IMR-90 (cell line): ENCODE results near the gene CCDC71. TPM values are rescaled to one million over a fixed set of nuclear protein-coding genes. Genes with fewer than 3 reads are reported as not detected.

Source experiments
- ATAC-seq: fragments of 200-7000 bp; cut with Tn5 transposase; 2 replicates; pipeline ENCODE4 v1.9.1; 2020; ENCODE audit warnings: low read depth, mild to moderate bottlenecking, moderate library complexity
- Bru-seq: library from RNA; stranded (reverse); fragments of 400-500 nt; gene quantifications from one replicate; lab custom pipeline; 2021; lab: Mats Ljungman, UMichigan
- BruChase-seq, 2 experiments: library from RNA; stranded (reverse); fragments of 400-500 nt; gene quantifications; one replicate each; lab custom pipeline; 2021; lab: Mats Ljungman, UMichigan
- BruUV-seq: library from RNA; stranded (reverse); fragments of 400-500 nt; replicated peaks from 2 replicates; lab custom pipeline; 2021; lab: Mats Ljungman, UMichigan
- CTCF ChIA-PET: fragments of 300-600 bp; formaldehyde crosslinking; extraction: SDS; loops from one replicate; lab custom pipeline; 2021; ENCODE audit warnings: antibody characterized with exemption; lab: Yijun Ruan, JAX
- POLR2A ChIA-PET: fragments of 300-600 bp; sonication (Branson Sonifier 250); formaldehyde crosslinking; loops from one replicate; lab custom pipeline; 2022; ENCODE audit warnings: antibody characterized with exemption; ENCODE audit not compliant: unreplicated experiment; lab: Charles Lee
- DNase-seq: peaks from one replicate; pipeline ENCODE4 v3.0.0; 2013
- H2AFZ ChIP-seq: replicated peaks from 2 replicates; pipeline ENCODE3; 2013; ENCODE audit warnings: low read length, mild to moderate bottlenecking; ENCODE audit not compliant: poor library complexity
- H2AK5ac ChIP-seq: 2 replicates; pipeline ENCODE4 v1.6.1; 2013; ENCODE audit warnings: low read depth, low read length, inconsistent platforms
- H2AK9ac ChIP-seq: replicated peaks from 2 replicates; pipeline ENCODE3; 2013; ENCODE audit warnings: mild to moderate bottlenecking, low read depth, low read length, moderate library complexity; ENCODE audit not compliant: poor library complexity
- H2BK120ac ChIP-seq: 2 replicates; pipeline ENCODE4 v1.6.1; 2013; ENCODE audit warnings: low read depth, low read length, inconsistent platforms
- H2BK15ac ChIP-seq: 3 replicates; pipeline ENCODE4 v1.6.1; 2013; ENCODE audit warnings: low read depth, low read length, inconsistent platforms
- H2BK20ac ChIP-seq: 2 replicates; pipeline ENCODE4 v1.6.1; 2013; ENCODE audit warnings: low read depth, mild to moderate bottlenecking, inconsistent platforms, low read length, moderate library complexity
- H2BK5ac ChIP-seq: 2 replicates; pipeline ENCODE4 v1.6.1; 2013; ENCODE audit warnings: mild to moderate bottlenecking, low read depth, low read length, inconsistent platforms; ENCODE audit not compliant: poor library complexity, severe bottlenecking
- H3K14ac ChIP-seq: replicated peaks from 2 replicates; pipeline ENCODE4 v1.6.1; 2013; ENCODE audit warnings: low read depth, low read length, inconsistent platforms
- H3K18ac ChIP-seq: 2 replicates; pipeline ENCODE4 v1.6.1; 2013; ENCODE audit warnings: low read depth, low read length, control low read depth
- H3K23ac ChIP-seq: 2 replicates; pipeline ENCODE4 v1.6.1; 2013; ENCODE audit warnings: low read depth, low read length, inconsistent platforms
- H3K27ac ChIP-seq: 2 replicates; pipeline ENCODE4 v1.5.1; 2013; ENCODE audit warnings: mild to moderate bottlenecking, control low read depth, low read length; ENCODE audit not compliant: insufficient read depth
- H3K27me3 ChIP-seq: 2 replicates; pipeline ENCODE4 v1.6.1; 2013; ENCODE audit warnings: low read length; ENCODE audit not compliant: control insufficient read depth, insufficient read depth
- H3K36me3 ChIP-seq: 2 replicates; pipeline ENCODE4 v1.6.1; 2013; ENCODE audit warnings: low read length, mixed read lengths; ENCODE audit not compliant: control insufficient read depth, insufficient read depth
- H3K4ac ChIP-seq: 2 replicates; pipeline ENCODE4 v1.6.1; 2013; ENCODE audit warnings: low read depth, low read length, inconsistent platforms
- H3K4me1 ChIP-seq: 2 replicates; pipeline ENCODE4 v1.6.1; 2013; ENCODE audit warnings: low read length, mixed read lengths; ENCODE audit not compliant: control insufficient read depth, insufficient read depth
- H3K4me2 ChIP-seq: 2 replicates; pipeline ENCODE4 v1.6.1; 2013; ENCODE audit warnings: low read depth, mild to moderate bottlenecking, control low read depth, low read length, moderate library complexity
- H3K4me3 ChIP-seq: 2 replicates; pipeline ENCODE4 v1.5.1; 2013; ENCODE audit warnings: low read depth, mild to moderate bottlenecking, control low read depth, low read length, moderate library complexity; ENCODE audit not compliant: insufficient read depth
- H3K56ac ChIP-seq: 2 replicates; pipeline ENCODE4 v1.6.1; 2013; ENCODE audit warnings: low read length, inconsistent platforms; ENCODE audit not compliant: insufficient read depth; ENCODE audit errors: extremely low read depth
- H3K79me1 ChIP-seq, 2 experiments: 2 replicates each; pipeline ENCODE4 v1.6.1; 2013; ENCODE audit warnings: low read length in 2 of 2, inconsistent platforms in 1 of 2, low read depth in 1 of 2
- H3K9ac ChIP-seq: 2 replicates; pipeline ENCODE4 v1.6.1; 2013; ENCODE audit warnings: low read depth, low read length, control low read depth
- H3K9me1 ChIP-seq: 2 replicates; pipeline ENCODE4 v1.6.1; 2013; ENCODE audit warnings: low read length, inconsistent platforms; ENCODE audit not compliant: insufficient read depth
- H3K9me3 ChIP-seq: 2 replicates; pipeline ENCODE4 v1.6.1; 2013; ENCODE audit warnings: low read length; ENCODE audit not compliant: control insufficient read depth, insufficient read depth
- H4K20me1 ChIP-seq: 2 replicates; pipeline ENCODE4 v1.6.1; 2013; ENCODE audit warnings: low read length, inconsistent platforms; ENCODE audit not compliant: insufficient read depth
- H4K5ac ChIP-seq: 2 replicates; pipeline ENCODE4 v1.6.1; 2013; ENCODE audit warnings: mild to moderate bottlenecking, low read depth, low read length, control low read depth
- H4K8ac ChIP-seq, 2 experiments: 2 replicates each; pipeline ENCODE4 v1.6.1; 2013; ENCODE audit warnings: low read depth in 2 of 2, low read length in 2 of 2, control low read depth in 1 of 2, inconsistent platforms in 1 of 2
- H4K91ac ChIP-seq: 2 replicates; pipeline ENCODE4 v1.6.1; 2013; ENCODE audit warnings: low read depth, low read length, inconsistent platforms; ENCODE audit not compliant: insufficient read depth
- BHLHE40 ChIP-seq: fragments of 150-350 bp; IDR thresholded peaks from 2 replicates; pipeline ENCODE4 v1.6.1; 2016; ENCODE audit warnings: mild to moderate bottlenecking, low read depth, low read length
- CEBPB ChIP-seq: IDR thresholded peaks from 2 replicates; pipeline ENCODE4 v1.6.1; 2012; ENCODE audit warnings: low read depth, low read length, improper control_type of control experiment
- CHD1 ChIP-seq: IDR thresholded peaks from 2 replicates; pipeline ENCODE4 v1.6.1; 2012; ENCODE audit warnings: low read depth, low read length, improper control_type of control experiment
- ELK1 ChIP-seq: fragments of 150-350 bp; IDR thresholded peaks from 2 replicates; pipeline ENCODE4 v1.6.1; 2016; ENCODE audit warnings: low read depth, mild to moderate bottlenecking, low read length, moderate library complexity, borderline replicate concordance
- FOS ChIP-seq: fragments of 150-350 bp; IDR thresholded peaks from 2 replicates; pipeline ENCODE4 v1.6.1; 2016; ENCODE audit warnings: low read depth, low read length
- MAFK ChIP-seq: IDR thresholded peaks from 2 replicates; pipeline ENCODE4 v1.6.1; 2012; ENCODE audit warnings: low read depth, low read length, improper control_type of control experiment
- MAZ ChIP-seq: IDR thresholded peaks from 2 replicates; pipeline ENCODE4 v1.6.1; 2012; ENCODE audit warnings: low read depth, mild to moderate bottlenecking, low read length, improper control_type of control experiment, moderate library complexity, borderline replicate concordance
- NFE2L2 ChIP-seq: fragments of 150-350 bp; IDR thresholded peaks from 2 replicates; pipeline ENCODE4 v1.6.1; 2016; ENCODE audit warnings: low read depth, mild to moderate bottlenecking, low read length
- POLR2A ChIP-seq: IDR thresholded peaks from 2 replicates; pipeline ENCODE4 v1.6.1; 2012; ENCODE audit warnings: mild to moderate bottlenecking, low read depth, low read length
- RAD21 ChIP-seq: IDR thresholded peaks from 2 replicates; pipeline ENCODE4 v1.6.1; 2012; ENCODE audit warnings: low read length, improper control_type of control experiment
- RCOR1 ChIP-seq: IDR thresholded peaks from 2 replicates; pipeline ENCODE4 v1.6.1; 2012; ENCODE audit warnings: mild to moderate bottlenecking, low read length, improper control_type of control experiment; ENCODE audit not compliant: insufficient replicate concordance
- SMC3 ChIP-seq: fragments of 150-350 bp; IDR thresholded peaks from 2 replicates; pipeline ENCODE4 v1.6.1; 2016; ENCODE audit warnings: low read depth, mild to moderate bottlenecking, antibody characterized with exemption, low read length, moderate library complexity
- WGBS, 2 experiments: methylation state at CpG; one replicate each; pipeline versions ENCODE4 v1.1.5 to v1.1.7; 2013; ENCODE audit warnings: missing lambda C conversion rate in 2 of 2; ENCODE audit not compliant: insufficient read length in 1 of 2; ENCODE audit errors: extremely low coverage in 2 of 2; 5-methylcytosine and 5-hydroxymethylcytosine counted together
- dilution Hi-C: fragments of 300-500 bp; cut with HindIII; formaldehyde crosslinking; loops from one replicate; pipeline ENCODE4 v1.14.3; 2018; ENCODE audit warnings: low sequenced_read_pairs; ENCODE audit not compliant: unreplicated experiment
- in situ Hi-C: fragments of 300-500 bp; cut with MboI; formaldehyde crosslinking; loops from 3 replicates; pipeline ENCODE4 v1.14.3; 2019; ENCODE audit warnings: low sequenced_read_pairs, inconsistent platforms, mixed read lengths
- intact Hi-C: fragments of 100-400 bp; cut with micrococcal nuclease; formaldehyde crosslinking; loops from 2 replicates; pipeline ENCODE4 v1.10.0; 2022
- long read RNA-seq: library from polyadenylated mRNA; unstranded; transcript quantifications from one replicate; pipeline ENCODE4 v2.0.0, GENCODE V29; 2021; ENCODE audit not compliant: unreplicated experiment
- polyA plus RNA-seq, 3 experiments: library from polyadenylated mRNA; depleted of rRNA; stranded (reverse); fragments of >200 nt; gene quantifications; 2 replicates each; pipeline ENCODE4 v1.2.3, GENCODE V29; 2012; ENCODE audit warnings: low replicate concordance in 1 of 3
- total RNA-seq: library from RNA; depleted of rRNA; stranded (reverse); fragments of >200 nt; gene quantifications from 2 replicates; pipeline ENCODE4 v1.2.3, GENCODE V29; 2012; rRNA removed
- TF ChIP-seq, protein P1 (sequence below): fragments of 150-350 bp; IDR thresholded peaks from 2 replicates; pipeline ENCODE4 v1.6.1; 2017; ENCODE audit warnings: mild to moderate bottlenecking, antibody characterized with exemption, low read length, low read depth

The CCDC71 gene
- total RNA-seq (28.3 and 29.4 TPM in 2 replicates), polyA plus RNA-seq (2012; rRNA removed) (35.9 and 38.6 TPM in 2 replicates), Bru-seq, nascent RNA (percentile 71 among the genes with signal in this experiment), BruChase-seq, experiment 1, labeled RNA remaining after a 6-hour chase (percentile 65 among the genes with signal in this experiment), BruChase-seq, experiment 2, labeled RNA remaining after a 2-hour chase (percentile 69 among the genes with signal in this experiment)
- 30.2 and 39.2 TPM in 2 replicates for polyA plus RNA-seq (2012; cell fraction: cytosol; rRNA removed)
- polyA plus RNA-seq (2012; cell fraction: nucleus; rRNA removed; ENCODE audit: low replicate concordance): 15.4 and 25.4 TPM in 2 replicates
- long read RNA-seq, partial matches to known transcripts: 0 of 1 reads
- long read RNA-seq, other reads (novel, unspliced or antisense): 1 of 1 reads

DNA sequence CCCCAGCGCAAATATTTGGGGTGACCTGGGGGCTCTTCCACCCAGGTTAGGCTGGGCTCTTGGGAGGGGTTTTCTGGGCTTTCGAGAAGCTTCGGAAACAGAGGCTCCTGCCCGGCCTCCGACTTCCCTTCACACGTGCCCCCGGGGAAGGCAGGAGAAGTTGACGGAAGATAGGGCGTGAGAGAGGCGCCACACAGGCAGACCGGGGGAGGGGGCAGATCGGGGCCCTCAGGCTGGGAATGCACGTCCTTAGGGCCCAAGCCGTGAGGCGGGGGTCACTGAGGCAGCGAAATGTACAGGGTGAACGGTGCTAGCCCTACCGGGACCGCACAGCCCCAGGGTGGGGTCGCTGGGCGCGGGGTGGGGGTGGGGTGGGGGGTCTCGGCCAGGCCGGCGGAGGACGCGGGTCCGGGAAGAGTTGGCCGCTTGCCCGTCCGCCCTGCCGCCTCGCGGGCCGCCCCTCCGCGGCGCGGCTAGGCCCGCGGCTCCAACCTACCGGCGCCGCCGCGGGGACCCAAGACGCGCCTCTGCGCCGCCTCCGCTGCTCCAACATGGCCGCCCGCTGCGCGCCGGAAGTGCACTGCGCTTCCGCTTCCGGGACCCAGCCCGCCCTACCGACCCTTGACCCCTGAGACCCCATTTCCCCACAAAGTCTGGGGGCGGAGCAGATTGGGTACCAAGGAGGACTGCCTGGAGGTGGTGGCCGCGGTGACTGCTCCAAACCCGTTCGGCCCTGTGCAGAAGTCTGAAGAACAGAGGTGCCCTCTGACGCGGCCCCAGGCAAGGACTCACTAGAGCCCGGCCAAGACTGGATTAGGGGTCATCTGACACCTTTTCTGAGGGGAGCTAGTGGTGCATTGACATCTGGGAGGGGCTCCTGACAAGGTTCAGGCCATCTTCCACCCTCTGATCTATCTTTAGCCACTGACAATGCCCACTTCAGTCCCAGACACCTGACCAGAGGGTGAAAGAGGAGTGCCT lies at the start of gene CCDC71:
TSS of gene CCDC71 (minus strand) at position 561 of the 981 bp plus-strand sequence. CDS start 2,123 bp downstream, outside the sequence.
- Histone ChIP-seq H3K4ac (peak within 1 kb of the TSS; percentile 97), H3K79me1 (peaks cover 36 to 64% of the 10 kb centered on the region in 2 experiments), H3K4me3 (peak within 1 kb of the TSS; percentile 96), H3K27me3 (no peaks in the 10 kb centered on the region), H2BK5ac (peak within 1 kb of the TSS; percentile 75), H2BK20ac (peak within 1 kb of the TSS; percentile 69), H3K4me2 (peak within 1 kb of the TSS; percentile 79), H3K14ac (peak within 1 kb of the TSS; percentile 96), H3K9ac (peak within 1 kb of the TSS; percentile 92), H2AK5ac (peak within 1 kb of the TSS; percentile 99), H3K23ac (peak within 1 kb of the TSS; percentile 91; the same call in 1 of the 2 replicates), H2BK15ac (peak within 1 kb of the TSS; percentile 69; the same call in 1 of the 3 replicates), H4K91ac (peak within 1 kb of the TSS; percentile 92), H3K36me3 (peaks cover 25% of the 10 kb centered on the region), H3K56ac (peak within 1 kb of the TSS; percentile 78), H4K8ac (peak within 1 kb of the TSS; percentile 100), H2AFZ (peak within 1 kb of the TSS; percentile 100), H2BK120ac (peak within 1 kb of the TSS; percentile 79), H4K20me1 (peaks cover 8% of the 10 kb centered on the region; the same call in 1 of the 2 replicates), H4K5ac (peak within 1 kb of the TSS; percentile 100), H3K4me1 (peaks cover 15% of the 10 kb centered on the region), H3K9me1 (peaks cover 36% of the 10 kb centered on the region), H3K9me3 (no peaks in the 10 kb centered on the region), H3K18ac (peak within 1 kb of the TSS; percentile 62), H3K27ac (peak within 1 kb of the TSS; percentile 85), H2AK9ac (peak within 1 kb of the TSS; percentile 99)
- intact Hi-C loops (no loop called here), in situ Hi-C loops (loop anchor here (25.0 kb wide), 1 partner anchor 271 kb away; the partner anchor contains the start of gene NICN1), dilution Hi-C loops (no loop called here)
- POLR2A ChIA-PET: no interaction called here
- CTCF ChIA-PET: no interaction called here
- WGBS, 2 experiments: 0% methylated on average over 9 of the region's 69 CpGs; no CpG with 5 or more reads in 1 of the 2 experiments
- no TSS peak for BruUV-seq
- peak; percentile 83 for ATAC-seq
- DNase-seq: peak; percentile 51
- TF ChIP-seq RAD21 (no peak), ELK1 (peak; percentile 50; the same call in 1 of the 2 replicates), CEBPB (no peak), NFE2L2 (no peak), CHD1 (no peak), SMC3 (no peak), MAFK (no peak), FOS (no peak), MAZ (no peak), POLR2A (peak; percentile 80), BHLHE40 (peak; percentile 55; the same call in 1 of the 2 replicates), RCOR1 (no peak)
- TF ChIP-seq, protein P1, sequence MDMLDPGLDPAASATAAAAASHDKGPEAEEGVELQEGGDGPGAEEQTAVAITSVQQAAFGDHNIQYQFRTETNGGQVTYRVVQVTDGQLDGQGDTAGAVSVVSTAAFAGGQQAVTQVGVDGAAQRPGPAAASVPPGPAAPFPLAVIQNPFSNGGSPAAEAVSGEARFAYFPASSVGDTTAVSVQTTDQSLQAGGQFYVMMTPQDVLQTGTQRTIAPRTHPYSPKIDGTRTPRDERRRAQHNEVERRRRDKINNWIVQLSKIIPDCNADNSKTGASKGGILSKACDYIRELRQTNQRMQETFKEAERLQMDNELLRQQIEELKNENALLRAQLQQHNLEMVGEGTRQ: peak; percentile 25; the same call in 1 of the 2 replicates
